ENCODE results near the gene GRIK2.

GRCh38 chr6:101762851-101763250 is 369.3 kb downstream of the GRIK2 start:
- TF ChIP-seq EP300 (IDR thresholded peaks at IDR 0.05; ENCODE audit: low read depth): no peak
- no peak for TF ChIP-seq CTCF (IDR thresholded peaks at IDR 0.05)
- TF ChIP-seq POLR2AphosphoS5 (IDR thresholded peaks at IDR 0.05): no peak
- TF ChIP-seq POLR2A (IDR thresholded peaks at IDR 0.05): no peak
